Measurements from ENCODE around the gene FHIP2A.

GRCh38 chr10:114867365-114867764 lies 45.8 kb downstream of the FHIP2A start:
- TF ChIP-seq, protein P1, sequence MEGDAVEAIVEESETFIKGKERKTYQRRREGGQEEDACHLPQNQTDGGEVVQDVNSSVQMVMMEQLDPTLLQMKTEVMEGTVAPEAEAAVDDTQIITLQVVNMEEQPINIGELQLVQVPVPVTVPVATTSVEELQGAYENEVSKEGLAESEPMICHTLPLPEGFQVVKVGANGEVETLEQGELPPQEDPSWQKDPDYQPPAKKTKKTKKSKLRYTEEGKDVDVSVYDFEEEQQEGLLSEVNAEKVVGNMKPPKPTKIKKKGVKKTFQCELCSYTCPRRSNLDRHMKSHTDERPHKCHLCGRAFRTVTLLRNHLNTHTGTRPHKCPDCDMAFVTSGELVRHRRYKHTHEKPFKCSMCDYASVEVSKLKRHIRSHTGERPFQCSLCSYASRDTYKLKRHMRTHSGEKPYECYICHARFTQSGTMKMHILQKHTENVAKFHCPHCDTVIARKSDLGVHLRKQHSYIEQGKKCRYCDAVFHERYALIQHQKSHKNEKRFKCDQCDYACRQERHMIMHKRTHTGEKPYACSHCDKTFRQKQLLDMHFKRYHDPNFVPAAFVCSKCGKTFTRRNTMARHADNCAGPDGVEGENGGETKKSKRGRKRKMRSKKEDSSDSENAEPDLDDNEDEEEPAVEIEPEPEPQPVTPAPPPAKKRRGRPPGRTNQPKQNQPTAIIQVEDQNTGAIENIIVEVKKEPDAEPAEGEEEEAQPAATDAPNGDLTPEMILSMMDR (conservative IDR thresholded peaks at IDR 0.05; ENCODE audit: low read length): no peak
- TF ChIP-seq EZH2phosphoT487 (IDR thresholded peaks at IDR 0.05; ENCODE audit: borderline replicate concordance, low read depth, low read length): no peak

Data from OCI-LY7 (cell line).